K562 (cell line): Measurements from ENCODE around the gene CDRT4. TPM values are rescaled to one million over a fixed set of nuclear protein-coding genes. Genes with fewer than 3 reads are reported as not detected.

Source experiments
- ATAC-seq: fragments of 200-7000 bp; cut with Tn5 transposase; 3 replicates; pipeline ENCODE4 v1.9.1; 2020; ENCODE audit warnings: moderate library complexity
- BruUV-seq: library from RNA; stranded (reverse); fragments of 400-500 nt; replicated peaks from 2 replicates; lab custom pipeline; 2021; lab: Mats Ljungman, UMichigan
- CTCF ChIA-PET: fragments of 300-600 bp; formaldehyde crosslinking; extraction: SDS; loops from one replicate; lab custom pipeline; 2021; ENCODE audit warnings: low intra/inter-chr PET ratio; lab: Yijun Ruan, JAX
- POLR2A ChIA-PET: fragments of 300-600, 350-650 bp; sonication (Branson Sonifier 250); formaldehyde crosslinking; extraction: SDS; loops from one replicate; lab custom pipeline; 2021; ENCODE audit warnings: antibody characterized with exemption, inconsistent platforms; lab: Yijun Ruan, JAX
- DNase-seq, 4 experiments: peaks; one replicate each; pipeline versions ENCODE4 v3.0.0 to v3.0.0-alpha.2; 2011 to 2018; ENCODE audit warnings: low spot score in 3 of 4, mixed read lengths in 3 of 4; ENCODE audit errors: extremely low read depth in 1 of 4
- FAIRE-seq: peaks from 2 replicates; lab custom pipeline; 2011; peaks lifted over from hg19 to GRCh38; lab: Jason Lieb, UNC
- H2AFZ ChIP-seq: 2 replicates; pipeline ENCODE4 v1.6.0; 2011; ENCODE audit warnings: low read depth, low read length, control low read depth, inconsistent platforms
- H3K27ac ChIP-seq: fragments of 200-600 bp; 3 replicates; pipeline ENCODE4 v1.8.0; 2011; ENCODE audit warnings: low read depth, mild to moderate bottlenecking, control low read depth, inconsistent platforms, low read length, moderate library complexity, mixed read lengths; ENCODE audit errors: extremely low read depth
- H3K27me3 ChIP-seq, 2 experiments: fragments of 300-600 bp in 1 of 2; 2 replicates in 1 of 2; 3 replicates in 1 of 2; pipeline versions ENCODE4 v1.6.0 to v1.8.0; 2011; ENCODE audit warnings: inconsistent platforms in 2 of 2, low read length in 2 of 2, mild to moderate bottlenecking in 1 of 2, mixed read lengths in 1 of 2, moderate library complexity in 1 of 2; ENCODE audit not compliant: control insufficient read depth in 2 of 2, insufficient read depth in 2 of 2
- H3K36me3 ChIP-seq: fragments of 300-600 bp; 3 replicates; pipeline ENCODE4 v1.8.0; 2011; ENCODE audit warnings: mild to moderate bottlenecking, low read length, inconsistent platforms; ENCODE audit not compliant: control insufficient read depth, insufficient read depth
- H3K4me1 ChIP-seq, 2 experiments: fragments of 200-600 bp in 1 of 2; replicated peaks in 1 of 2; 2 replicates in 1 of 2; 3 replicates in 1 of 2; pipeline versions ENCODE4 v1.5.1 to v1.8.0; 2011; ENCODE audit warnings: inconsistent platforms in 2 of 2, low read length in 2 of 2, mild to moderate bottlenecking in 1 of 2, mixed read lengths in 1 of 2, moderate library complexity in 1 of 2; ENCODE audit not compliant: control insufficient read depth in 2 of 2, insufficient read depth in 2 of 2
- H3K4me2 ChIP-seq: 2 replicates; pipeline ENCODE4 v1.6.1; 2011; ENCODE audit warnings: low read length, control low read depth, inconsistent platforms, mixed read lengths; ENCODE audit not compliant: insufficient read depth
- H3K4me3 ChIP-seq: fragments of 200-600 bp; sonication (generic), shearing (Covaris generic); 2 replicates; pipeline ENCODE4 v1.5.1; 2016; ENCODE audit warnings: control low read depth, inconsistent platforms
- H3K79me2 ChIP-seq: fragments of 200-600 bp; 3 replicates; pipeline ENCODE4 v1.8.0; 2011; ENCODE audit warnings: low read length, inconsistent platforms; ENCODE audit not compliant: control insufficient read depth, insufficient read depth
- H3K9ac ChIP-seq, 2 experiments: 2 replicates each; pipeline versions ENCODE4 v1.6.0 to v1.6.1; 2011; ENCODE audit warnings: low read depth in 2 of 2, low read length in 2 of 2, control low read depth in 1 of 2, inconsistent platforms in 1 of 2, mild to moderate bottlenecking in 1 of 2, mixed read lengths in 1 of 2; ENCODE audit not compliant: insufficient read depth in 1 of 2
- H3K9me1 ChIP-seq: one replicate; pipeline ENCODE4 v1.6.0; 2011; ENCODE audit warnings: inconsistent platforms, mild to moderate bottlenecking, low read length, moderate library complexity; ENCODE audit not compliant: control insufficient read depth, insufficient read depth
- H3K9me3 ChIP-seq: replicated peaks from 2 replicates; pipeline ENCODE4 v1.5.1; 2011; ENCODE audit warnings: low read depth, low read length, inconsistent platforms; ENCODE audit not compliant: control insufficient read depth, insufficient read depth
- H4K20me1 ChIP-seq: replicated peaks from 2 replicates; pipeline ENCODE4 v1.6.1; 2011; ENCODE audit warnings: low read length, inconsistent platforms, mixed read lengths; ENCODE audit not compliant: control insufficient read depth, insufficient read depth
- CBFB ChIP-seq: sonication (generic); formaldehyde crosslinking; IDR thresholded peaks from 2 replicates; pipeline ENCODE4 v1.4.0; 2020; ENCODE audit warnings: mild to moderate bottlenecking, missing genetic modification reagents
- HDAC8 ChIP-seq: fragments of 450-650 bp; IDR thresholded peaks from 2 replicates; pipeline ENCODE4 v1.6.1; 2016; ENCODE audit warnings: mild to moderate bottlenecking, missing genetic modification characterization, moderate library complexity, missing compliant biosample characterization
- RB1 ChIP-seq: fragments of 450-650 bp; IDR thresholded peaks from 2 replicates; pipeline ENCODE4 v1.6.1; 2017; ENCODE audit warnings: low read depth, mild to moderate bottlenecking
- TAF9B ChIP-seq: fragments of 450-650 bp; IDR thresholded peaks from 2 replicates; pipeline ENCODE4 v1.6.1; 2018; ENCODE audit warnings: mild to moderate bottlenecking; ENCODE audit not compliant: partially characterized antibody
- TFAM ChIP-seq: fragments of 250-450 bp; sonication (Bioruptor Pico); conservative IDR thresholded peaks from 2 replicates; pipeline ENCODE4 v1.5.0; 2021; ENCODE audit warnings: mild to moderate bottlenecking, moderate library complexity
- YBX1 ChIP-seq: fragments of 450-650 bp; IDR thresholded peaks from 2 replicates; pipeline ENCODE4 v1.7.1; 2016; ENCODE audit warnings: mild to moderate bottlenecking
- ZKSCAN8 ChIP-seq: fragments of 200-800 bp; sonication (Bioruptor generic); IDR thresholded peaks from 2 replicates; pipeline ENCODE4 v1.6.1; 2016; ENCODE audit warnings: missing genetic modification characterization, missing compliant biosample characterization
- ZNF282 ChIP-seq: sonication (generic); formaldehyde crosslinking; IDR thresholded peaks from 2 replicates; pipeline ENCODE4 v1.8.1; 2023; ENCODE audit warnings: missing genetic modification reagents
- WGBS: fragments of 100-300 bp; shearing (Covaris generic); methylation state at CpG from one replicate; pipeline ENCODE4 v1.1.6; 2016; ENCODE audit warnings: low coverage, mixed read lengths; ENCODE audit not compliant: insufficient coverage; ENCODE audit errors: missing lambda C conversion rate; 5-methylcytosine and 5-hydroxymethylcytosine counted together
- in situ Hi-C: fragments of 300-500 bp; cut with MboI; formaldehyde crosslinking; loops from 4 replicates; pipeline ENCODE4 v1.15.0; 2018; ENCODE audit warnings: inconsistent platforms, mixed read lengths
- intact Hi-C: fragments of 100-400 bp; cut with micrococcal nuclease; formaldehyde crosslinking; loops from 2 replicates; pipeline ENCODE4 v1.14.2; 2022
- polyA plus RNA-seq, 8 experiments: library from polyadenylated mRNA; depleted of rRNA in 4 of 8; stranded (reverse) in 5 of 8; unstranded in 3 of 8; fragments of >200 nt; fragmentation: Nextera tagmentation in 2 of 8; fragmentation: Illumina TruSeq in 1 of 8; extraction: Ambion mirVana in 2 of 8; extraction: Trizol in 1 of 8; gene quantifications; 2 replicates each; pipeline versions ENCODE4 v1.2.1 to v1.2.3, GENCODE V29; 2011 to 2014; ENCODE audit warnings: inconsistent platforms in 1 of 8, missing spikeins in 1 of 8
- total RNA-seq, 7 experiments: library from RNA; depleted of rRNA in 6 of 7; stranded (reverse); fragments of >200 nt in 6 of 7; fragmentation: Illumina TruSeq in 2 of 7; extraction: Trizol in 2 of 7; gene quantifications; 2 replicates each; pipeline versions ENCODE4 v1.2.1 to v1.2.3, GENCODE V29; 2011 to 2021; ENCODE audit warnings: low replicate concordance in 1 of 7
- TF ChIP-seq, protein P1 (sequence below): sonication (generic); formaldehyde crosslinking; IDR thresholded peaks from 2 replicates; pipeline ENCODE4 v1.9.0; 2022; ENCODE audit warnings: mild to moderate bottlenecking, missing genetic modification reagents
- TF ChIP-seq, protein P2 (sequence below), 2 experiments: fragments of 450-650 bp; IDR thresholded peaks; 2 replicates each; pipeline ENCODE4 v1.6.1; 2016; ENCODE audit warnings: mild to moderate bottlenecking in 2 of 2, borderline replicate concordance in 1 of 2, low read depth in 1 of 2, moderate library complexity in 1 of 2
- TF ChIP-seq, protein P3 (sequence below): conservative IDR thresholded peaks from 2 replicates; pipeline ENCODE4 v1.6.1; 2011; ENCODE audit warnings: low read depth, mild to moderate bottlenecking, low read length; ENCODE audit not compliant: control insufficient read depth

The CDRT4 gene
- total and polyA plus RNA-seq, 9 of the 15 experiments (the other 6 are each of a cell fraction or from before 2014, with no cell fraction given), result 1.7 to 6.4 (median 3.5) TPM

DNA sequence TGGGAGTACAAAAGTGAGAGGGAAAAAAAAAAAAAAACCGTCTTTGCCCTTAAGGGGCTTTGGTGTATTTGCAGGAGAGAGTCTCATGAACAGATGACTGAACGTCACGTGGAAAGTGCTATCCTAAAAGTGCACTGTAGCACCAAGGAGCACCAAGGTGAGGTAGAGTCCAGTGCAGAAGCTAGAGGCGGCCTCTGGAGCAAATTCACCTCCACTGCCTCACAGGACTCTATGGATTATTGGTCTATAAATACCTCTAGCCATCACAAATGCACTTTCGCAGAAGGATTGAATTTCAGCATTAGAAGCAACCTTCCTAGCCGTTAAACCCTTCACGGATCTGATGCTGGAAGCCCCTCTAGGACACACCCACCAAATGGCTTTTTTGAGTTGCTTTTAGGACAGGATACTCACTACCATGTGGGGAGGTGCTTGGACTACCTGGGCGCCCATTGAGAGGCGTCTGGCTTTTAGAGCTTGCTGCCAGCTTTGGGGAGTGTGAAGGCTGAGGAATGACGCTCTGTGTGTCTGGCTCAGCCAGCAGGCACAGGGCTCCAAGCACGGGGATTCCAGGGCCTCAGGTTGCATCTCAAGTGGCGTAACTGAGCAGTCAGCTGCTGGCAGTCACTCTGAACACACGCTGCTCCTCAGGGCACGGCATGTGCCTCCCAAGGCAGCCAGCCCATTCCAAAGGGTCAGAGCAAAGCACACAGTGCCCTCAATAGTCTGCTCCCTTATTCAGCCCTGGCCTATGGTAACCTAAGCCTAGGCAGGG lies 52.7 kb downstream of the CDRT4 start:
- FAIRE-seq, result no peak
- Histone ChIP-seq H3K9me1 (no peaks in the 10 kb centered on the region), H4K20me1 (no peaks in the 10 kb centered on the region), H3K36me3 (no peaks in the 10 kb centered on the region), H3K9ac (no peak overlapping the region), H3K79me2 (no peaks in the 10 kb centered on the region), H3K27me3 (peaks cover 15 to 51% of the 10 kb centered on the region in 2 experiments), H3K27ac (no peak overlapping the region), H3K4me2 (no peak overlapping the region), H3K9me3 (no peaks in the 10 kb centered on the region), H3K4me1 (no peaks in the 10 kb centered on the region), H2AFZ (no peak overlapping the region), H3K4me3 (no peak overlapping the region)
- CTCF ChIA-PET, result no interaction called here
- intact Hi-C loops (no loop called here), in situ Hi-C loops (no loop called here)
- 0% methylated on average over 8 of the region's 14 CpGs for WGBS
- DNase-seq, result no peak
- BruUV-seq, result no TSS peak
- no peak for ATAC-seq
- POLR2A ChIA-PET, result interaction anchor here (1.2 kb wide), 1 partner anchor 9 kb away, joined by 6 read pairs; no protein-coding TSS in a partner anchor
- TF ChIP-seq TAF9B (no peak), CBFB (CRISPR knock-in tag) (no peak), ZKSCAN8 (CRISPR knock-in tag) (no peak), RB1 (no peak), TFAM (CRISPR knock-in tag) (no peak), HDAC8 (no peak), YBX1 (no peak), ZNF282 (CRISPR knock-in tag) (no peak)
- TF ChIP-seq, protein P1, sequence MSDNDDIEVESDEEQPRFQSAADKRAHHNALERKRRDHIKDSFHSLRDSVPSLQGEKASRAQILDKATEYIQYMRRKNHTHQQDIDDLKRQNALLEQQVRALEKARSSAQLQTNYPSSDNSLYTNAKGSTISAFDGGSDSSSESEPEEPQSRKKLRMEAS (CRISPR knock-in tag), result no peak
- TF ChIP-seq, protein P2, sequence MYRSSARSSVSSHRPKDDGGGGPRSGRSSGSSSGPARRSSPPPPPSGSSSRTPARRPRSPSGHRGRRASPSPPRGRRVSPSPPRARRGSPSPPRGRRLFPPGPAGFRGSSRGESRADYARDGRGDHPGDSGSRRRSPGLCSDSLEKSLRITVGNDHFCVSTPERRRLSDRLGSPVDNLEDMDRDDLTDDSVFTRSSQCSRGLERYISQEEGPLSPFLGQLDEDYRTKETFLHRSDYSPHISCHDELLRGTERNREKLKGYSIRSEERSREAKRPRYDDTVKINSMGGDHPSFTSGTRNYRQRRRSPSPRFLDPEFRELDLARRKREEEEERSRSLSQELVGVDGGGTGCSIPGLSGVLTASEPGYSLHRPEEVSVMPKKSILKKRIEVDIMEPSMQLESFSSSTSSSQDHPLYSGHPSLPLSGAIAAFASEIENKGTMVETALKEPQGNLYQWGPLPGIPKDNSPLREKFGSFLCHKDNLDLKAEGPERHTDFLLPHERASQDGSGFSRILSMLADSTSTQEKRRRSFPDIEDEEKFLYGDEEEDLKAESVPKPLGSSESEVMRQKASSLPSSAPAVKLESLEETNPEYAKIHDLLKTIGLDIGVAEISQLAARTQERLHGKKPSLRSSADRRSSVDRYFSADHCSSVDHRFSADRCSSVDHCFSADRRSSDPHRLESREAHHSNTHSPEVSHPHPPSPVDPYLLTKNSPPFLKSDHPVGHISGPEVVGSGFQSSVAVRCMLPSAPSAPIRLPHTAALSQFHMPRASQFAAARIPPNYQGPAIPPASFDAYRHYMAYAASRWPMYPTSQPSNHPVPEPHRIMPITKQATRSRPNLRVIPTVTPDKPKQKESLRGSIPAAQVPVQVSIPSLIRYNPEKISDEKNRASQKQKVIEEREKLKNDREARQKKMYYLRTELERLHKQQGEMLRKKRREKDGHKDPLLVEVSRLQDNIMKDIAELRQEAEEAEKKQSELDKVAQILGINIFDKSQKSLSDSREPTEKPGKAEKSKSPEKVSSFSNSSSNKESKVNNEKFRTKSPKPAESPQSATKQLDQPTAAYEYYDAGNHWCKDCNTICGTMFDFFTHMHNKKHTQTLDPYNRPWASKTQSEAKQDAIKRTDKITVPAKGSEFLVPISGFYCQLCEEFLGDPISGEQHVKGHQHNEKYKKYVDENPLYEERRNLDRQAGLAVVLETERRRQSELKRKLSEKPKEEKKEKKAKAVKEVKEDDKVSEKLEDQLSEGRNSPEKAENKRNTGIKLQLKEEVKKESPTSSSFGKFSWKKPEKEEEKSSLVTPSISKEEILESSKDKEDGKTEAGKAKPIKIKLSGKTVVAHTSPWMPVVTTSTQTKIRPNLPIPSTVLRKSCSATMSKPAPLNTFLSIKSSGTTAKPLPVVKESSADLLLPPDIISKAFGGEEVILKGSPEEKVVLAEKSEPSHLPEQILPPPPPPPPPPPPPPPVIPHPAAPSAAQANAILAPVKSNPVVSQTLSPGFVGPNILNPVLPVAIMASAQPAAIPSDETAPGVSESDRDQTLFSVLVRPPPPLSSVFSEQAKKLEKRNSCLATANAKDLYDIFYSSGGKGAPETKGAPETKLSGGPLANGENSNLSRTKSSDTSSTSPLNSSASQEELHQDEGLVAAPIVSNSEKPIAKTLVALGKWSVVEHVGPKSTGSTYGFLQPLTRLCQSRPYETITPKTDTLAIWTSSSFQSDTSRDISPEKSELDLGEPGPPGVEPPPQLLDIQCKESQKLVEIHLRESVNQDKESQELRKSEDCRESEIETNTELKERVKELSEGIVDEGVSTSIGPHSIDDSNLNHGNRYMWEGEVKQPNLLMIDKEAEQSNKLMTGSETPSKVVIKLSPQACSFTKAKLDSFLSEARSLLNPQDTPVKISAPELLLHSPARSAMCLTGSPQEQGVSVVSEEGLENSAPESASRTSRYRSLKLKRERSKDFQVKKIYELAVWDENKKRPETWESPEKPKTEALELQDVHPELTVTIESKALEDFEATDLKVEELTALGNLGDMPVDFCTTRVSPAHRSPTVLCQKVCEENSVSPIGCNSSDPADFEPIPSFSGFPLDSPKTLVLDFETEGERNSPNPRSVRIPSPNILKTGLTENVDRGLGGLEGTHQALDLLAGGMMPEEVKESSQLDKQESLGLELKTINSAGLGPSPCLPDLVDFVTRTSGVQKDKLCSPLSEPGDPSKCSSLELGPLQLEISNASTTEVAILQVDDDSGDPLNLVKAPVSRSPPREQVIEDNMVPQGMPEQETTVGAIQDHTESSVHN (IDR thresholded peaks at IDR 0.05; ENCODE audit: borderline replicate concordance in 1 of 2, low read depth in 1 of 2), result no peak
- TF ChIP-seq, protein P3, sequence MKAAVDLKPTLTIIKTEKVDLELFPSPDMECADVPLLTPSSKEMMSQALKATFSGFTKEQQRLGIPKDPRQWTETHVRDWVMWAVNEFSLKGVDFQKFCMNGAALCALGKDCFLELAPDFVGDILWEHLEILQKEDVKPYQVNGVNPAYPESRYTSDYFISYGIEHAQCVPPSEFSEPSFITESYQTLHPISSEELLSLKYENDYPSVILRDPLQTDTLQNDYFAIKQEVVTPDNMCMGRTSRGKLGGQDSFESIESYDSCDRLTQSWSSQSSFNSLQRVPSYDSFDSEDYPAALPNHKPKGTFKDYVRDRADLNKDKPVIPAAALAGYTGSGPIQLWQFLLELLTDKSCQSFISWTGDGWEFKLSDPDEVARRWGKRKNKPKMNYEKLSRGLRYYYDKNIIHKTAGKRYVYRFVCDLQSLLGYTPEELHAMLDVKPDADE, result no peak
